Neural cell (in vitro differentiated cells): ENCODE data around the gene SEL1L2. TPM values are rescaled to one million over a fixed set of nuclear protein-coding genes. Genes with fewer than 3 reads are reported as not detected.

Experiments
- H2AFZ ChIP-seq: fragments of 200-600, 300-800 bp; sonication (generic), shearing (Covaris generic); 2 replicates; pipeline ENCODE4 v1.6.0; 2014; ENCODE audit warnings: low read depth, mild to moderate bottlenecking, antibody characterized with exemption, low read length, moderate library complexity
- H3F3A ChIP-seq: fragments of 200-600 bp; shearing (Covaris generic); 2 replicates; pipeline ENCODE4 v1.6.1; 2016; ENCODE audit warnings: mild to moderate bottlenecking, moderate library complexity, mixed read lengths, antibody characterized with exemption, low read length; ENCODE audit not compliant: insufficient read depth, poor library complexity, severe bottlenecking
- H3K27ac ChIP-seq: fragments of 200-600, 300-800 bp; sonication (generic), shearing (Covaris generic); 2 replicates; pipeline ENCODE4 v1.5.1; 2014; ENCODE audit warnings: mild to moderate bottlenecking, low read length, moderate library complexity
- H3K27me3 ChIP-seq: fragments of 300-800, 200-600 bp; sonication (generic), shearing (Covaris generic); 2 replicates; pipeline ENCODE4 v1.6.0; 2014; ENCODE audit warnings: mild to moderate bottlenecking, low read depth, low read length, moderate library complexity; ENCODE audit not compliant: insufficient read depth
- H3K36me3 ChIP-seq: fragments of 300-800, 200-600 bp; sonication (generic), shearing (Covaris generic); 2 replicates; pipeline ENCODE4 v1.5.1; 2014; ENCODE audit warnings: mild to moderate bottlenecking, antibody characterized with exemption, low read length, moderate library complexity; ENCODE audit not compliant: insufficient read depth
- H3K4me2 ChIP-seq: fragments of 300-800, 200-600 bp; sonication (generic), shearing (Covaris generic); 2 replicates; pipeline ENCODE4 v1.6.0; 2014; ENCODE audit warnings: mild to moderate bottlenecking, low read length
- H3K4me3 ChIP-seq: fragments of 300-800, 200-600 bp; sonication (generic), shearing (Covaris generic); 2 replicates; pipeline ENCODE4 v1.5.1; 2014; ENCODE audit warnings: mild to moderate bottlenecking, low read length, moderate library complexity
- H3K79me2 ChIP-seq: fragments of 200-600 bp; shearing (Covaris generic); replicated peaks from 2 replicates; pipeline ENCODE4 v1.6.0; 2014; ENCODE audit warnings: mild to moderate bottlenecking, low read length, moderate library complexity; ENCODE audit not compliant: insufficient read depth
- H3K9ac ChIP-seq: fragments of 300-800, 200-600 bp; sonication (generic), shearing (Covaris generic); 2 replicates; pipeline ENCODE4 v1.6.1; 2016; ENCODE audit warnings: mild to moderate bottlenecking, low read length, mixed read lengths
- H3K9me2 ChIP-seq: fragments of 200-600 bp; shearing (Covaris generic); 2 replicates; pipeline ENCODE4 v1.6.1; 2016; ENCODE audit warnings: mild to moderate bottlenecking, low read length, mixed read lengths; ENCODE audit not compliant: insufficient read depth
- H3K9me3 ChIP-seq: fragments of 200-600, 300-800 bp; sonication (generic), shearing (Covaris generic); 2 replicates; pipeline ENCODE4 v1.6.1; 2016; ENCODE audit warnings: mild to moderate bottlenecking, mixed run types, low read length, moderate library complexity, mixed read lengths
- H4K20me1 ChIP-seq: fragments of 200-600 bp; shearing (Covaris generic); 2 replicates; pipeline ENCODE4 v1.6.1; 2016; ENCODE audit warnings: mild to moderate bottlenecking, mixed run types; ENCODE audit not compliant: insufficient read depth
- CTCF ChIP-seq: fragments of 450-650 bp; IDR thresholded peaks from 2 replicates; pipeline ENCODE4 v1.5.1; 2014; ENCODE audit warnings: antibody characterized with exemption, mild to moderate bottlenecking, moderate library complexity; ENCODE audit not compliant: poor library complexity, severe bottlenecking
- EP300 ChIP-seq: fragments of 450-650 bp; conservative IDR thresholded peaks from 2 replicates; pipeline ENCODE4 v1.6.1; 2014; ENCODE audit warnings: antibody characterized with exemption, mild to moderate bottlenecking, moderate library complexity; ENCODE audit not compliant: poor library complexity, severe bottlenecking
- EZH2 ChIP-seq: fragments of 200-600, 300-800 bp; shearing (Covaris generic), sonication (generic); IDR thresholded peaks from 2 replicates; pipeline ENCODE4 v1.6.1; 2014; ENCODE audit warnings: antibody characterized with exemption, low read length, borderline replicate concordance, mild to moderate bottlenecking; ENCODE audit not compliant: insufficient read depth, poor library complexity, severe bottlenecking
- MXI1 ChIP-seq: fragments of 450-650 bp; conservative IDR thresholded peaks from 2 replicates; pipeline ENCODE4 v1.6.1; 2014; ENCODE audit warnings: antibody characterized with exemption, mild to moderate bottlenecking; ENCODE audit not compliant: poor library complexity, severe bottlenecking
- POLR2AphosphoS5 ChIP-seq: IDR thresholded peaks from 2 replicates; pipeline ENCODE4 v1.6.1; 2012
- RAD21 ChIP-seq: fragments of 450-650 bp; conservative IDR thresholded peaks from 2 replicates; pipeline ENCODE4 v1.6.1; 2014; ENCODE audit warnings: antibody characterized with exemption, mild to moderate bottlenecking, moderate library complexity
- REST ChIP-seq: IDR thresholded peaks from 2 replicates; pipeline ENCODE4 v1.6.1; 2012; ENCODE audit warnings: borderline replicate concordance
- SMC3 ChIP-seq: fragments of 450-650 bp; conservative IDR thresholded peaks from 2 replicates; pipeline ENCODE4 v1.6.1; 2014; ENCODE audit warnings: antibody characterized with exemption, mild to moderate bottlenecking, moderate library complexity; ENCODE audit not compliant: poor library complexity
- TAF1 ChIP-seq: IDR thresholded peaks from 2 replicates; pipeline ENCODE4 v1.6.1; 2012; ENCODE audit warnings: low read depth
- polyA plus RNA-seq: library from polyadenylated mRNA; depleted of rRNA; stranded (reverse); fragments of >200 nt; gene quantifications from 2 replicates; pipeline ENCODE4 v1.2.3, GENCODE V29; 2014

Gene SEL1L2
- polyA plus RNA-seq, 1 donor from 2014 or later: not detected

- no peaks in the 10 kb centered on the region for H3K9me3 ChIP-seq
- no peaks in the 10 kb centered on the region for H4K20me1 ChIP-seq
- H3K9ac ChIP-seq: no peak overlapping the region
- H3K9me2 ChIP-seq: no peaks in the 10 kb centered on the region
- no peaks in the 10 kb centered on the region for H3K79me2 ChIP-seq
- no peak overlapping the region for H3K27ac ChIP-seq
- H3K36me3 ChIP-seq: no peaks in the 10 kb centered on the region
- TF ChIP-seq CTCF: no peak
- TF ChIP-seq MXI1: no peak
- no peak for TF ChIP-seq EP300
- no peak for TF ChIP-seq REST
- TF ChIP-seq TAF1: no peak
- TF ChIP-seq SMC3: no peak
- TF ChIP-seq RAD21: no peak
- no peak for TF ChIP-seq POLR2AphosphoS5
- no peak for TF ChIP-seq EZH2
- no peaks in the 10 kb centered on the region for H3K27me3 ChIP-seq
- no peak overlapping the region for H3K4me2 ChIP-seq
- no peaks in the 10 kb centered on the region for H3F3A ChIP-seq
- no peak overlapping the region for H2AFZ ChIP-seq
- H3K4me3 ChIP-seq: no peak overlapping the region
These were observed 22.3 kb upstream of the SEL1L2 start for GRCh38 chr20:14012671-14013070.

GRCh38 chr20:14009208-14009607 lies 18.8 kb upstream of the SEL1L2 start:
- Histone ChIP-seq H3K27ac (no peak overlapping the region), H4K20me1 (no peaks in the 10 kb centered on the region), H3K9me2 (no peaks in the 10 kb centered on the region), H3K9ac (no peak overlapping the region), H3K27me3 (no peaks in the 10 kb centered on the region), H2AFZ (no peak overlapping the region), H3F3A (no peaks in the 10 kb centered on the region), H3K9me3 (no peaks in the 10 kb centered on the region), H3K4me2 (no peak overlapping the region), H3K79me2 (no peaks in the 10 kb centered on the region), H3K36me3 (no peaks in the 10 kb centered on the region), H3K4me3 (no peak overlapping the region)
- TF ChIP-seq TAF1: no peak
- no peak for TF ChIP-seq EZH2
- TF ChIP-seq RAD21: no peak

GRCh38 chr20:14005996-14006395 lies 15.6 kb upstream of the SEL1L2 start:
- no peaks in the 10 kb centered on the region for H4K20me1 ChIP-seq
- H3K79me2 ChIP-seq: no peaks in the 10 kb centered on the region
- H3F3A ChIP-seq: no peaks in the 10 kb centered on the region
- H2AFZ ChIP-seq: no peak overlapping the region
- H3K9me2 ChIP-seq: no peaks in the 10 kb centered on the region
- no peak overlapping the region for H3K27ac ChIP-seq
- TF ChIP-seq SMC3 (no peak), EP300 (no peak), RAD21 (no peak), REST (no peak), POLR2AphosphoS5 (no peak), MXI1 (no peak), EZH2 (no peak), CTCF (no peak), TAF1 (no peak)
- H3K27me3 ChIP-seq: no peaks in the 10 kb centered on the region
- H3K9me3 ChIP-seq: no peaks in the 10 kb centered on the region
- H3K4me3 ChIP-seq: no peak overlapping the region
- H3K4me2 ChIP-seq: no peak overlapping the region
- no peaks in the 10 kb centered on the region for H3K36me3 ChIP-seq
- H3K9ac ChIP-seq: no peak overlapping the region
